Measurements from ENCODE around the gene KIF17.

Gene KIF17

DNA sequence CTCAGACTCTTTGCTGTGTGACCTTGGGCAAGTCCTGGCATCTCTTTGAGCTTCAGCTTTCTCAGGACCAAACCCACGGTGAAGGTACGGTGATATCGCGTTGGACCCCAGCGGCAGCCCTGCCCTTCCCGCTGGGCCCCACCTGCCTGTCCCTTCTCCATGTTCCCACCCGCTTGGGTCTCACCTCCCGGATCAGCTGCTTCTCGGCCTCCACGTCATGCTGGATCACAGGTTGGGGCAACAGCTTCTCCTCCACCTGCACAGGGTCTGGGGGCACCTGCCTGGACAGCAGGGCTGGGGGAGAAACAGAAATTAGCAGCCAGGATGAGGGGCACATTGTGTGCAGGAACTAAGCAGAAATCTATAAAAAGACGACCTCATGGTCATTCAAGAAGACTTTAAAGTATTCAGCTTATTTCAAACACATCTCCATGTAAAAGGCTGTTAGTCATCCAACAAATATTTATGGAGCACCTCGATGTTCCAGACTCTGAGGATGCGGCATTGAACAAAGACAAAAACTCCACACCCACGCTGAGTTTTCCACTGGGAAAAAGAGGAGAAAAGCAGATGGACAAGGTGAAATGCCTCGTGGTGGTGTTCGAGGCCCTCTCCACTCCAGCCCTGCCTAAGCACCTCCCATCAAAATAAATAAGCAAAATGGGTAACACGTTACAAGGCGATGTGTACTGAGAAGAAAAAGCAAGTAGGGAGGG is 19.5 kb downstream of the KIF17 start:
- Mint-ChIP-seq H3K27me3 (ENCODE audit: low read depth) (no peaks in the 10 kb centered on the region), H3K36me3 (ENCODE audit: low read depth) (no peaks in the 10 kb centered on the region), H3K4me1 (peaks cover 15% of the 10 kb centered on the region), H3K27ac (no peak overlapping the region), H3K4me3 (peak overlapping the region in 2 of 3 experiments; percentile 12 to 21), H3K9me3 (no peaks in the 10 kb centered on the region)
- no peak for TF ChIP-seq CTCF (IDR thresholded peaks at IDR 0.05; ENCODE audit: unreplicated experiment in 3 of 3)

GRCh38 chr1:20697563-20697962 is 20.2 kb downstream of the KIF17 start:
- Mint-ChIP-seq H3K4me3 (peak overlapping the region in 1 of 3 experiments; percentile 88), H3K9me3 (peaks cover under 1% of the 10 kb centered on the region), H3K27me3 (ENCODE audit: low read depth) (no peaks in the 10 kb centered on the region), H3K4me1 (peaks cover 15% of the 10 kb centered on the region), H3K27ac (no peak overlapping the region), H3K36me3 (ENCODE audit: low read depth) (no peaks in the 10 kb centered on the region)
- TF ChIP-seq CTCF (IDR thresholded peaks at IDR 0.05; ENCODE audit: unreplicated experiment in 3 of 3), result no peak

GRCh38 chr1:20696397-20697333 is 21.1 kb downstream of the KIF17 start:
- Mint-ChIP-seq H3K4me3 (peak overlapping the region; percentile 88 to 89 (median 89)), H3K27me3 (ENCODE audit: low read depth) (no peaks in the 10 kb centered on the region), H3K4me1 (peaks cover 15% of the 10 kb centered on the region), H3K36me3 (ENCODE audit: low read depth) (no peaks in the 10 kb centered on the region), H3K27ac (peak overlapping the region; percentile 80 to 87 (median 83)), H3K9me3 (peaks cover 8% of the 10 kb centered on the region)
- peak; percentile 86 to 99 (median 98) for TF ChIP-seq CTCF (IDR thresholded peaks at IDR 0.05; ENCODE audit: unreplicated experiment in 3 of 3)

DNA sequence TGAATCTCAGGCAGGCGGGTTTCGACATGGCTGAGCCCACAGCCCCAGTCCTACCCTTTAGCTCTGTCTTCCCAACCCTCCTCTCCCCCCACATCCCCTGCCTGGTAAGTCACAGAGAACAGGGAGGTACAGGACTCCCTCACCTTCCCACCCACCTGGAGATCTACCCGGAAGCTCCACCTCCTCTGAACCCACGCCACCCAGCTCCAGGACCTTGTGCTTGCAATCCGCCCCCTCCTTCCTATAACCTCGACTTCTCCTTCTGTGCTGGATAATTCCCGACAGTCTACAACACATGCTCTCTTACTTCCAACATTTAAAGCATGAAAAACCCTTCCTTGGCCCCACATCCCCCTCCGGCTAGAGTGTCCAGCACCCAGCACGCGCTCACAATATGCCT is 22.3 kb downstream of the KIF17 start:
- no peaks in the 10 kb centered on the region for H3K36me3 Mint-ChIP-seq (ENCODE audit: low read depth)
- no peak for TF ChIP-seq CTCF (IDR thresholded peaks at IDR 0.05; ENCODE audit: unreplicated experiment in 3 of 3)
- H3K27me3 Mint-ChIP-seq (ENCODE audit: low read depth), result no peaks in the 10 kb centered on the region
- H3K27ac Mint-ChIP-seq, result peak overlapping the region in 1 of 3 experiments; percentile 6
- H3K4me1 Mint-ChIP-seq, result peaks cover 13% of the 10 kb centered on the region
- peak overlapping the region in 2 of 3 experiments; percentile 88 to 89 for H3K4me3 Mint-ChIP-seq
- peaks cover 8% of the 10 kb centered on the region for H3K9me3 Mint-ChIP-seq

DNA sequence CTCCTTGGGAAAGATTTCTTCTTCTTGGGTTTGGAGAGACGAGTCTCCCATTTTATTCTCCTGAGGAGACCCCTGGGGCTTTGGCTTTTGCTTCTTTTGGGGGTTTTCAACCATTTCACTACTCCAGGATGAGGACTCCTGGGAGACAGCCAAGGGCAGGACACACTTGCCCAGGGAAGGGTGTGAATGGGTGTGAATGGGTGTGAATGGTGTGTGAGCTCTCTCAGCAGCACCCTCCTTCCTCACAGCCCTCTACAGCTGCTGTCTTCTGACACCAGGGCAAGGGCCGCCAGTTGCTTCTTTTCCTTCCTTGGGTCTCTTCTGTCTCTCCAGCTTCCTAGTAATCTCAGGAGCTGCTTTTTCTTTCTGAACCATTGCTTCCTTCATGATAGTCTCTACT is 24.2 kb downstream of the KIF17 start:
- no peak for TF ChIP-seq CTCF (IDR thresholded peaks at IDR 0.05; ENCODE audit: unreplicated experiment in 3 of 3)
- no peaks in the 10 kb centered on the region for H3K27me3 Mint-ChIP-seq (ENCODE audit: low read depth)
- peaks cover 8% of the 10 kb centered on the region for H3K9me3 Mint-ChIP-seq
- no peak overlapping the region for H3K4me3 Mint-ChIP-seq
- no peak overlapping the region for H3K27ac Mint-ChIP-seq
- H3K36me3 Mint-ChIP-seq (ENCODE audit: low read depth), result no peaks in the 10 kb centered on the region
- H3K4me1 Mint-ChIP-seq, result peaks cover 4% of the 10 kb centered on the region
